GM23338 (cell line): ENCODE measurements around the gene PDE10A. TPM values are rescaled to one million over a fixed set of nuclear protein-coding genes. Genes with fewer than 3 reads are reported as not detected.

Source experiments
- ATAC-seq: fragments of 200-7000 bp; cut with Tn5 transposase; 3 replicates; pipeline ENCODE4 v1.9.1; 2020
- DNase-seq: peaks from one replicate; pipeline ENCODE4 v3.0.0-alpha.2; 2015; ENCODE audit warnings: low spot score
- H2AFZ ChIP-seq: fragments of 200-600 bp; sonication (generic); 2 replicates; pipeline ENCODE4 v1.8.0; 2016; ENCODE audit warnings: antibody characterized with exemption, mild to moderate bottlenecking, moderate library complexity
- H3F3A ChIP-seq: fragments of 200-600 bp; sonication (generic); replicated peaks from 2 replicates; pipeline ENCODE4 v1.8.0; 2017; ENCODE audit warnings: antibody characterized with exemption, mixed run types, low read depth
- H3K27ac ChIP-seq: fragments of 200-600 bp; sonication (generic); 2 replicates; pipeline ENCODE4 v1.6.1; 2016; ENCODE audit warnings: low read depth
- H3K27me3 ChIP-seq: fragments of 200-600 bp; sonication (generic); 2 replicates; pipeline ENCODE4 v1.8.0; 2016; ENCODE audit warnings: mild to moderate bottlenecking, mixed run types, moderate library complexity; ENCODE audit not compliant: insufficient read depth
- H3K36me3 ChIP-seq: fragments of 200-600 bp; sonication (generic); 2 replicates; pipeline ENCODE4 v1.8.0; 2016; ENCODE audit warnings: mild to moderate bottlenecking; ENCODE audit not compliant: insufficient read depth
- H3K4me1 ChIP-seq: fragments of 200-600 bp; sonication (generic); 2 replicates; pipeline ENCODE4 v1.8.0; 2016; ENCODE audit warnings: mild to moderate bottlenecking, moderate library complexity; ENCODE audit not compliant: insufficient read depth
- H3K4me2 ChIP-seq: fragments of 200-600 bp; sonication (generic); 2 replicates; pipeline ENCODE4 v1.7.1; 2017; ENCODE audit warnings: mixed run types
- H3K4me3 ChIP-seq: fragments of 200-600 bp; sonication (generic); 2 replicates; pipeline ENCODE4 v1.6.1; 2016; ENCODE audit warnings: mixed run types
- H3K79me2 ChIP-seq: fragments of 200-600 bp; sonication (generic); replicated peaks from 2 replicates; pipeline ENCODE4 v1.8.0; 2017; ENCODE audit warnings: mild to moderate bottlenecking; ENCODE audit not compliant: insufficient read depth
- H3K9me2 ChIP-seq: fragments of 200-600 bp; sonication (generic); 2 replicates; pipeline ENCODE4 v1.8.0; 2017; ENCODE audit not compliant: insufficient read depth
- H4K20me1 ChIP-seq: fragments of 200-600 bp; sonication (generic); replicated peaks from 2 replicates; pipeline ENCODE4 v1.8.0; 2017; ENCODE audit warnings: mild to moderate bottlenecking; ENCODE audit not compliant: insufficient read depth
- H3K27ac Mint-ChIP-seq: 2 replicates; pipeline ENCODE4 v1.8.0; 2020; ENCODE audit warnings: inconsistent platforms, mild to moderate bottlenecking, moderate library complexity, mixed read lengths
- H3K27me3 Mint-ChIP-seq: 3 replicates; pipeline ENCODE4 v1.8.0; 2022; ENCODE audit warnings: low read depth, mild to moderate bottlenecking, moderate library complexity, mixed read lengths, inconsistent platforms; ENCODE audit not compliant: insufficient read depth, poor library complexity
- H3K36me3 Mint-ChIP-seq: 3 replicates; pipeline ENCODE4 v1.8.0; 2021; ENCODE audit warnings: low read depth, mild to moderate bottlenecking, inconsistent platforms, moderate library complexity, mixed read lengths
- H3K4me1 Mint-ChIP-seq: 3 replicates; pipeline ENCODE4 v1.8.0; 2020; ENCODE audit warnings: mild to moderate bottlenecking, inconsistent platforms, mixed read lengths
- H3K4me3 Mint-ChIP-seq: 3 replicates; pipeline ENCODE4 v1.8.0; 2021; ENCODE audit warnings: moderate library complexity, mild to moderate bottlenecking, inconsistent platforms, mixed read lengths
- H3K9me3 Mint-ChIP-seq: 3 replicates; pipeline ENCODE4 v1.8.0; 2020; ENCODE audit warnings: moderate library complexity, mild to moderate bottlenecking, inconsistent platforms, mixed read lengths
- CTCF ChIP-seq, 2 experiments: fragments of 200-600 bp in 1 of 2; sonication (generic) in 1 of 2; conservative IDR thresholded peaks; 2 replicates each; pipeline versions ENCODE4 v1.5.1 to v1.6.1; 2016 to 2017; ENCODE audit warnings: antibody characterized with exemption in 2 of 2, low read depth in 2 of 2, mild to moderate bottlenecking in 2 of 2, moderate library complexity in 1 of 2
- ETS1 ChIP-seq: IDR thresholded peaks from 2 replicates; pipeline ENCODE4 v1.6.1; 2016; ENCODE audit warnings: antibody characterized with exemption
- EZH2 ChIP-seq: fragments of 200-600 bp; sonication (generic); IDR thresholded peaks from one replicate; pipeline ENCODE4 v1.8.0; 2017; ENCODE audit warnings: antibody characterized with exemption, mild to moderate bottlenecking, low read depth; ENCODE audit not compliant: unreplicated experiment
- JUNB ChIP-seq: IDR thresholded peaks from one replicate; pipeline ENCODE4 v1.6.1; 2016; ENCODE audit warnings: antibody characterized with exemption; ENCODE audit not compliant: unreplicated experiment
- NANOG ChIP-seq: IDR thresholded peaks from 2 replicates; pipeline ENCODE4 v1.6.1; 2016; ENCODE audit warnings: antibody characterized with exemption, borderline replicate concordance
- POLR2AphosphoS5 ChIP-seq: IDR thresholded peaks from 2 replicates; pipeline ENCODE4 v1.6.1; 2016; ENCODE audit warnings: antibody characterized with exemption, low read depth
- REST ChIP-seq: IDR thresholded peaks from one replicate; pipeline ENCODE4 v1.6.1; 2018; ENCODE audit warnings: antibody characterized with exemption; ENCODE audit not compliant: unreplicated experiment
- STAT1 ChIP-seq: IDR thresholded peaks from one replicate; pipeline ENCODE4 v1.6.1; 2016; ENCODE audit warnings: antibody characterized with exemption; ENCODE audit not compliant: unreplicated experiment
- polyA plus RNA-seq: library from polyadenylated mRNA; unstranded; fragments of >200 nt; fragmentation: Nextera tagmentation; extraction: Ambion mirVana; gene quantifications from 2 replicates; pipeline ENCODE4 v1.2.1, GENCODE V29; 2016
- total RNA-seq: library from RNA; depleted of rRNA; stranded (reverse); fragments of >200 nt; shearing (Covaris generic); gene quantifications from 2 replicates; pipeline ENCODE4 v1.2.3, GENCODE V29; 2014

Gene PDE10A
- total and polyA plus RNA-seq, 2 experiments from 2014 or later = 0.50 to 3.9 TPM

GRCh38 chr6:165630544-165630953 lies 32.5 kb downstream of the PDE10A start (continued):
- TF ChIP-seq CTCF (conservative IDR thresholded peaks at IDR 0.05; ENCODE audit: low read depth in 2 of 2) (no peak), NANOG (no peak), POLR2AphosphoS5 (no peak), JUNB (no peak), ETS1 (no peak), STAT1 (no peak)

- Histone ChIP-seq H4K20me1 (no peaks in the 10 kb centered on the region), H3K4me3 (no peak overlapping the region), H3F3A (no peaks in the 10 kb centered on the region), H3K4me2 (no peak overlapping the region), H3K27me3 (no peaks in the 10 kb centered on the region), H3K9me2 (no peaks in the 10 kb centered on the region), H2AFZ (no peak overlapping the region), H3K27ac (no peak overlapping the region), H3K79me2 (no peaks in the 10 kb centered on the region), H3K36me3 (no peaks in the 10 kb centered on the region), H3K4me1 (peaks cover 5% of the 10 kb centered on the region; the same call in 1 of the 2 replicates)
- H3K4me1 Mint-ChIP-seq = peaks cover 23% of the 10 kb centered on the region
- no peaks in the 10 kb centered on the region for H3K9me3 Mint-ChIP-seq
- ATAC-seq (no peak), DNase-seq (no peak)
- no peaks in the 10 kb centered on the region; the same call in 2 of the 3 replicates for H3K36me3 Mint-ChIP-seq
- H3K27ac Mint-ChIP-seq = no peak overlapping the region
- TF ChIP-seq POLR2AphosphoS5 (no peak), REST (no peak), CTCF (conservative IDR thresholded peaks at IDR 0.05; ENCODE audit: low read depth in 2 of 2) (no peak), EZH2 (no peak)
- H3K27me3 Mint-ChIP-seq = peaks cover 2% of the 10 kb centered on the region
- H3K4me3 Mint-ChIP-seq = no peak overlapping the region
Measured at GRCh38 chr6:165628955-165629354, 34.1 kb downstream of the PDE10A start.
